Adrenal gland (tissue), 12 donors: ENCODE measurements around the gene DENND2A. TPM values are rescaled to one million over a fixed set of nuclear protein-coding genes. Genes with fewer than 3 reads are reported as not detected.
"Not testable (repeated sequence)": the region's sequence is repeated elsewhere in the genome, so short reads cannot be mapped to it uniquely, and the experiment has no call there.

Experiments
- DNase-seq, 7 donors: peaks; one replicate each; pipeline ENCODE4 v3.0.0-alpha.2; 2019 to 2020
- H3K27ac ChIP-seq, 5 donors: fragments of 200-600 bp; sonication (generic) in 4 of 5; 1 replicate in 3 of 5; 2 replicates in 2 of 5; pipeline versions ENCODE4 v1.5.1 to v1.8.0; 2016 to 2020; ENCODE audit warnings: mild to moderate bottlenecking in 1 of 5
- H3K27me3 ChIP-seq: fragments of 200-600 bp; 2 replicates; pipeline ENCODE4 v1.8.0; 2021
- H3K36me3 ChIP-seq, 2 donors: fragments of 200-600 bp; replicated peaks in 1 of 2; 1 replicate in 1 of 2; 2 replicates in 1 of 2; pipeline versions ENCODE4 v1.5.1 to v1.8.0; 2018 to 2022
- H3K4me1 ChIP-seq, 2 donors: fragments of 200-600 bp; replicated peaks in 1 of 2; 1 replicate in 1 of 2; 2 replicates in 1 of 2; pipeline versions ENCODE4 v1.5.1 to v1.8.0; 2018 to 2021
- H3K4me3 ChIP-seq, 4 donors: fragments of 200-600 bp; sonication (generic) in 3 of 4; one replicate each; pipeline ENCODE4 v1.5.1; 2016 to 2018
- H3K9me3 ChIP-seq, 3 donors: fragments of 200-600 bp; sonication (generic) in 1 of 3; replicated peaks in 1 of 3; 1 replicate in 2 of 3; 2 replicates in 1 of 3; pipeline versions ENCODE4 v1.5.1 to v1.8.0; 2016 to 2021
- POLR2A ChIP-seq, 2 donors: fragments of 450-650 bp; IDR thresholded peaks; one replicate each; pipeline ENCODE4 v1.6.1; 2017; ENCODE audit warnings: antibody characterized with exemption in 2 of 2, mild to moderate bottlenecking in 2 of 2, moderate library complexity in 1 of 2
- WGBS, 4 donors: extraction: QIAGEN DNeasy Blood & Tissue Kit in 2 of 4; methylation state at CpG; one replicate each; pipeline versions ENCODE4 v1.1.5 to v1.1.7; 2013 to 2017; 5-methylcytosine and 5-hydroxymethylcytosine counted together
- intact Hi-C, 2 donors: fragments of 100-400 bp; cut with DNase I; formaldehyde crosslinking; loops; one replicate each; pipeline versions ENCODE4 v1.14.1 to v1.15.0; 2022 to 2023
- polyA plus RNA-seq, 3 donors: library from polyadenylated mRNA; stranded (reverse); fragments of 200-250 nt in 2 of 3; fragments of 350-450 nt in 1 of 3; fragmentation: Illumina TruSeq in 1 of 3; extraction: RNeasy Lipid Tissue Mini Kit (QIAGEN cat#74804) in 1 of 3; gene quantifications; one replicate each; pipeline ENCODE4 v1.2.3, GENCODE V29; 2013 to 2014
- total RNA-seq, 9 donors: library from RNA; depleted of rRNA in 4 of 9; stranded (reverse); fragments of >200 nt in 4 of 9; fragments of 120-200 nt in 1 of 9; fragmentation: NEBNext Ultra II Directional in 1 of 9; extraction: Animal tissue kit (Norgen Biotek cat#: 25700) in 1 of 9; gene quantifications; one replicate each; pipeline versions ENCODE4 v1.1.0 to v1.2.4, GENCODE V29; 2013 to 2023
- TF ChIP-seq, protein P1 (sequence below), 6 experiments: fragments of 450-650 bp in 4 of 6; fragments of 200-600 bp in 2 of 6; sonication (generic) in 1 of 6; IDR thresholded peaks; 1 replicate in 5 of 6; 2 replicates in 1 of 6; pipeline versions ENCODE4 v1.5.1 to v1.8.0; 2016 to 2021; ENCODE audit warnings: antibody characterized with exemption in 6 of 6, mild to moderate bottlenecking in 2 of 6, moderate library complexity in 1 of 6
- donor health status: healthy with polysubstance abuse.
- donor health status: Bipolar disorder and iron deficiency.
- donor health status: DM: yes; HTN: yes; CAD: no.
- donor health status: DM: no; HTN: no; CAD: no.
- donor health status: DM: no; HTN: no; CAD: no.
- donor health status: DM: yes; HTN: yes; CAD: no.

DENND2A gene
- total and polyA plus RNA-seq, 12 donors = 3.0 to 10.9 (median 5.8) TPM

DNA sequence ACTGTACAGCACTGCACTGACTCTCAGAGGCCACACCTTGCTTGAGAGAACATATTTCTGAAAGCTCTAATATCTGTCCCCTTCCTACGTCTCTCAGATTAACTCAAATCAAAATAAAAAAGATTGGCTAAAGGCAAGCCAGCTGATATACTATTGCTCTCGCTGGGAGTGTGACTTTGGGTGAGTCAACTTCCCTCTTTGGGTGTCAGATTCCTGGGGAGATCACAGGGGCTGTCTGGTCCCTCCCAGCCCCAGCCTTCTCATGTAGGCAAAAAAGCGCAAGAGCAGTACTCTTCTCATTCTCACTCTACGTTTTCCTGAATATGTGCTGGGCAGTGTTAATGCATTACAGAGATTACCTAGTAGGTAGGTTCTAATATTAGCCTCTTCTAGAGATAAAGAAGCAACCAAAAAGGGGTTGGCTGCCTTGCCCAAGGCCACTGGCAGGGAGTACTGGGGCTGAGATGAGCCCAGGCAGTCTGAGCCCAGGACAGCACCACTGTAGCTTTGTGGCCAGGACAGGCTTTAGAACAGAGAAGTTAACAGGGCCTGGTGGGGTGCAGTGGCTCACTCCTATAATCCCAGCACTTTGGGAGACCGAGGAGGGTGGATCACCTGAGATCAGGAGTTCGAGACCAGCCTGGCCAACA is 9.1 kb upstream of the DENND2A start:
- WGBS, 4 donors = 59 to 69% (median 64%) methylated on average over 6 of the region's 6 CpGs
- H3K36me3 ChIP-seq = no peaks in the 10 kb centered on the region
- DNase-seq = peak in 1 of 7 donors; percentile 13
- no peak overlapping the region for H3K4me3 ChIP-seq
- no peak overlapping the region for H3K27ac ChIP-seq
- no peaks in the 10 kb centered on the region for H3K27me3 ChIP-seq
- H3K9me3 ChIP-seq = no peaks in the 10 kb centered on the region
- peaks cover 0 to 3% of the 10 kb centered on the region in 2 donors for H3K4me1 ChIP-seq
- no peak for TF ChIP-seq POLR2A (IDR thresholded peaks at IDR 0.05)
- TF ChIP-seq, protein P1, sequence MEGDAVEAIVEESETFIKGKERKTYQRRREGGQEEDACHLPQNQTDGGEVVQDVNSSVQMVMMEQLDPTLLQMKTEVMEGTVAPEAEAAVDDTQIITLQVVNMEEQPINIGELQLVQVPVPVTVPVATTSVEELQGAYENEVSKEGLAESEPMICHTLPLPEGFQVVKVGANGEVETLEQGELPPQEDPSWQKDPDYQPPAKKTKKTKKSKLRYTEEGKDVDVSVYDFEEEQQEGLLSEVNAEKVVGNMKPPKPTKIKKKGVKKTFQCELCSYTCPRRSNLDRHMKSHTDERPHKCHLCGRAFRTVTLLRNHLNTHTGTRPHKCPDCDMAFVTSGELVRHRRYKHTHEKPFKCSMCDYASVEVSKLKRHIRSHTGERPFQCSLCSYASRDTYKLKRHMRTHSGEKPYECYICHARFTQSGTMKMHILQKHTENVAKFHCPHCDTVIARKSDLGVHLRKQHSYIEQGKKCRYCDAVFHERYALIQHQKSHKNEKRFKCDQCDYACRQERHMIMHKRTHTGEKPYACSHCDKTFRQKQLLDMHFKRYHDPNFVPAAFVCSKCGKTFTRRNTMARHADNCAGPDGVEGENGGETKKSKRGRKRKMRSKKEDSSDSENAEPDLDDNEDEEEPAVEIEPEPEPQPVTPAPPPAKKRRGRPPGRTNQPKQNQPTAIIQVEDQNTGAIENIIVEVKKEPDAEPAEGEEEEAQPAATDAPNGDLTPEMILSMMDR (IDR thresholded peaks at IDR 0.05) = no peak
- intact Hi-C loops = no loop called here

GRCh38 chr7:140646931-140647647 is 6.5 kb upstream of the DENND2A start:
- no peak overlapping the region for H3K27ac ChIP-seq
- H3K36me3 ChIP-seq = no peaks in the 10 kb centered on the region
- peaks cover 4% of the 10 kb centered on the region for H3K27me3 ChIP-seq
- 29 to 46% (median 33%) methylated on average over 4 to 8 of the region's 8 CpGs for WGBS, 4 donors
- no peak overlapping the region for H3K4me3 ChIP-seq
- intact Hi-C loops = no loop called here
- no peak for TF ChIP-seq POLR2A (IDR thresholded peaks at IDR 0.05)
- TF ChIP-seq, protein P1 (IDR thresholded peaks at IDR 0.05) = peak in 5 of 6 experiments; percentile 18 to 41 (median 36)
- no peaks in the 10 kb centered on the region for H3K9me3 ChIP-seq
- peak in 2 of 7 donors; percentile 41 to 68 for DNase-seq
- H3K4me1 ChIP-seq = peaks cover 0 to 3% of the 10 kb centered on the region in 2 donors

DNA sequence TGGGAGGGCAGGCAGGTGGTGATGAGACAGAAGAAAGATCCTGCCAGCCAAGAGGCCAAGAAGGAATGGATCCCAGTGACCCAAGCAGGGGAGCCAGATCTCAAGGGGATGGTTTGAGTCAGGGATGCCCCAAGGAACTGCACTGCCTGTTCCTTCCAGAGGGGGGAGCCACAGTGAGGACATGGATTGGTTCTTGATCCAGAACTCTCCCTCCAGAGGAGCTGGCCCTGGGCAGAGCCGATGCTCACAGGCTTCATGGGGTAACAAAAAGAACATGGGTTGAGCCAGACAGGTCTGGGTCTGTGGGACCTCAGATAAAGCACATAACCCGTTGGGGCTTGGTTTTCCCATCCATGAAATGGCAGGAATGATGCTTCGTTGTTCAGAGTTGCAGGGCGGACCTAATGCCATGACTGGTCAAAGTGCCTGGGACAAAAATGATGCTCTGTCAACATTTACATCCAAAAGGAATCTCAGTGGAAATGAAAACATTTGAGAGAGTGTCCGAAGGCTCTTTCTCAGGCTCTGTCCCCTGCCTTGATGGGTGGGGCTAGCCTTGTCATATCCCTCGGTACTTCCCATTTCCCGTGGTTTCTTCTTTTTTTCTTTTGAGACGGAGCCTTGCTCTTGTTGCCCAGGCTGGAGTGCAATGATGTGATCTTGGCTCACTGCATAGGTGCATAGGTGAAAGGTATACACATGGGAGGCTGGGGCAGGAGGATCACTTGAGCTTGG is 4.7 kb upstream of the DENND2A start:
- H3K36me3 ChIP-seq = no peaks in the 10 kb centered on the region
- WGBS, 4 donors = 78 to 82% (median 79%) methylated on average over 7 to 8 of the region's 8 CpGs
- H3K9me3 ChIP-seq = no peaks in the 10 kb centered on the region
- TF ChIP-seq POLR2A (IDR thresholded peaks at IDR 0.05) = no peak
- TF ChIP-seq, protein P1 (IDR thresholded peaks at IDR 0.05) = no peak
- no peak overlapping the region for H3K4me3 ChIP-seq
- DNase-seq = no peak
- peaks cover 0 to 7% of the 10 kb centered on the region in 2 donors for H3K4me1 ChIP-seq
- peaks cover 10% of the 10 kb centered on the region for H3K27me3 ChIP-seq
- no peak overlapping the region for H3K27ac ChIP-seq
- intact Hi-C loops = no loop called here

DNA sequence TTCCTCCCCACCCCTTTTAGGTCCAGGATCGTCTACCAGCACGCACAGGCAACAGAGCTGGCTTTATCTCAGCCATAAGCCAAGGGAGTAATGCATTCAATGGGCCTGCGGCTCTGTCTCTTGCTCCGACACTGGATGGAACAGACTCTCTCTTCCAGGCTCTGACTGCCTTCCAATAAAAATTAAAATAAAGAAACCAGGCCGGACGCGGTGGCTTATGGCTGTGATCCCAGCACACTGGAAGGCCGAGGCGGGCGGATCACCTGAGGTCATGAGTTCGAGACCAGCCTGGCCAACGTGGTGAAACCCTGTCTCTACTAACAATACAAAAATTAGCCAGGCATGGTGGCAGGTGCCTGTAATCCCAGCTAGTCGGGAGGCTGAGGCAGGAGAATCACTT is 4.1 kb upstream of the DENND2A start:
- H3K9me3 ChIP-seq, H3K4me3 ChIP-seq, H3K27ac ChIP-seq, DNase-seq, intact Hi-C loops, H3K27me3 ChIP-seq, H3K36me3 ChIP-seq, H3K4me1 ChIP-seq: not testable (repeated sequence)
- 72 to 75% (median 74%) methylated on average over 13 of the region's 13 CpGs for WGBS, 4 donors
